Measurements from ENCODE around the gene PPP1R27. TPM values are rescaled to one million over a fixed set of nuclear protein-coding genes. Genes with fewer than 3 reads are reported as not detected.
A peak's percentile ranks its signal among the peaks of the same experiment; 100 is the strongest.

Gene PPP1R27
- total and polyA plus RNA-seq, 9 of the 15 experiments (the other 6 are each of a cell fraction or from before 2014, with no cell fraction given) = 0.29 to 6.9 (median 1.5) TPM; not detected in 2

- TF ChIP-seq NCOA4 (IDR thresholded peaks at IDR 0.05; ENCODE audit: partially characterized antibody) (no peak), ZNF449 (CRISPR knock-in tag; IDR thresholded peaks at IDR 0.05) (peak; percentile 98), CXXC5 (CRISPR knock-in tag; IDR thresholded peaks at IDR 0.05) (peak; percentile 99), ZNF740 (CRISPR knock-in tag; IDR thresholded peaks at IDR 0.05) (0 out of 2 replicates have a peak, but pooled peaks have one; percentile 52), ZNF740 (tag; IDR thresholded peaks at IDR 0.05) (no peak), YY1 (IDR thresholded peaks at IDR 0.05; ENCODE audit: borderline replicate concordance in 1 of 3, control insufficient read depth in 1 of 3, extremely low read depth in 1 of 3, insufficient read depth in 3 of 3, insufficient read length in 1 of 3, insufficient replicate concordance in 2 of 3, low read depth in 1 of 3, low read length in 2 of 3) (peak; percentile 5 to 82 (median 60)), ETS1 (conservative IDR thresholded peaks at IDR 0.05; ENCODE audit: control insufficient read depth, low read depth, low read length) (peak; percentile 55; the same call in 1 of the 2 replicates), HDAC2 (IDR thresholded peaks at IDR 0.05) (0 out of 2 replicates have a peak, but pooled peaks have one; percentile 28), ZBTB7A (IDR thresholded peaks at IDR 0.05; ENCODE audit: borderline replicate concordance, control insufficient read depth, low read depth, low read length) (peak; percentile 95), HBP1 (CRISPR knock-in tag; IDR thresholded peaks at IDR 0.05) (peak; percentile 94), PREB (CRISPR knock-in tag; IDR thresholded peaks at IDR 0.05) (no peak), RHOXF2B (CRISPR knock-in tag; conservative IDR thresholded peaks at IDR 0.05) (no peak), ZFPM2 (CRISPR knock-in tag; IDR thresholded peaks at IDR 0.05) (0 out of 2 replicates have a peak, but pooled peaks have one; percentile 11), FOS (IDR thresholded peaks at IDR 0.05; ENCODE audit: extremely low read depth, insufficient read length) (peak; percentile 99), CLOCK (CRISPR knock-in tag; IDR thresholded peaks at IDR 0.05; ENCODE audit: borderline replicate concordance) (peak; percentile 85; the same call in 1 of the 2 replicates), KDM2B (CRISPR knock-in tag; IDR thresholded peaks at IDR 0.05) (no peak)
Observed at GRCh38 chr17:81860756-81861568, 26.1 kb upstream of the PPP1R27 start (continued).
